ENCODE measurements around the gene CARS1. TPM values are rescaled to one million over a fixed set of nuclear protein-coding genes. Genes with fewer than 3 reads are reported as not detected.

The CARS1 gene
- total and polyA plus RNA-seq, 10 of the 15 experiments (the other 5 are each of a cell fraction or from before 2014, with no cell fraction given), result 7.8 to 60.6 (median 45.7) TPM

GRCh38 chr11:3046641-3047040 is 10.6 kb downstream of the CARS1 start:
- RAD21 ChIA-PET (ENCODE audit: unreplicated experiment), result interaction anchor here (0.7 kb wide), 1 partner anchor 872 kb away, joined by 4 read pairs; no protein-coding TSS in a partner anchor
- Histone ChIP-seq H2AFZ (ENCODE audit: control insufficient read depth, low read depth, low read length) (no peak overlapping the region), H3K27ac (ENCODE audit: control insufficient read depth, insufficient read depth) (no peak overlapping the region), H3K9me3 (replicated peaks; ENCODE audit: control insufficient read depth, insufficient read depth, low read length) (no peaks in the 10 kb centered on the region), H3K4me3 (no peak overlapping the region), H3K9ac (ENCODE audit: control insufficient read depth, insufficient read depth, low read length) (no peak overlapping the region), H4K20me1 (ENCODE audit: control insufficient read depth, insufficient read depth) (peaks cover 3% of the 10 kb centered on the region; the same call in 1 of the 2 replicates), H3K4me2 (ENCODE audit: control insufficient read depth, insufficient read depth) (no peak overlapping the region), H3K4me1 (ENCODE audit: control insufficient read depth, insufficient read depth, low read length) (peaks cover 25% of the 10 kb centered on the region), H3K79me2 (ENCODE audit: control insufficient read depth, insufficient read depth, low read length) (peaks cover 44% of the 10 kb centered on the region), H3K27me3 (replicated peaks in 1 of 2; ENCODE audit: control insufficient read depth in 2 of 2, insufficient read depth in 2 of 2, low read length in 1 of 2) (no peaks in the 10 kb centered on the region), H3K36me3 (ENCODE audit: control insufficient read depth in 2 of 2, insufficient read depth in 2 of 2, low read length in 1 of 2) (peaks cover 5 to 21% of the 10 kb centered on the region in 2 experiments; a peak in 3 of 4 replicates)
- no TSS peak for BruUV-seq (replicated peaks)
- ATAC-seq (no peak), FAIRE-seq (no peak), DNase-seq (ENCODE audit: low read depth, low spot score) (no peak)
- intact Hi-C loops (cut with micrococcal nuclease; ENCODE audit: unreplicated experiment), result no loop called here
- CTCF ChIA-PET, result interaction anchor here (0.9 to 8.2 kb wide), 3 partner anchors 9 to 45 kb away, joined by 4 to 77 read pairs (median 10); partner anchors contain the start of gene CARS1
- SMC1A ChIA-PET (ENCODE audit: uncharacterized antibody, unreplicated experiment), result no interaction called here
- TF ChIP-seq, protein P1, sequence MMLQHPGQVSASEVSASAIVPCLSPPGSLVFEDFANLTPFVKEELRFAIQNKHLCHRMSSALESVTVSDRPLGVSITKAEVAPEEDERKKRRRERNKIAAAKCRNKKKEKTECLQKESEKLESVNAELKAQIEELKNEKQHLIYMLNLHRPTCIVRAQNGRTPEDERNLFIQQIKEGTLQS (IDR thresholded peaks at IDR 0.05; ENCODE audit: borderline replicate concordance, extremely low read depth, low read depth, low read length), result no peak
- TF ChIP-seq KLF5 (IDR thresholded peaks at IDR 0.05; ENCODE audit: partially characterized antibody) (no peak), ASH2L (IDR thresholded peaks at IDR 0.05; ENCODE audit: borderline replicate concordance, low read depth) (no peak), STAT3 (IDR thresholded peaks at IDR 0.05; ENCODE audit: low read depth, low read length) (no peak), SKIL (IDR thresholded peaks at IDR 0.05; ENCODE audit: low read depth, poor library complexity, severe bottlenecking) (no peak), NFYB (IDR thresholded peaks at IDR 0.05; ENCODE audit: insufficient read depth, low read depth, low read length) (no peak), ZSCAN29 (IDR thresholded peaks at IDR 0.05) (no peak), NR2C1 (IDR thresholded peaks at IDR 0.05) (no peak), ZNF24 (IDR thresholded peaks at IDR 0.05) (no peak), RB1 (IDR thresholded peaks at IDR 0.05; ENCODE audit: borderline replicate concordance) (no peak), BACH1 (IDR thresholded peaks at IDR 0.05; ENCODE audit: borderline replicate concordance) (no peak), RBBP5 (conservative IDR thresholded peaks at IDR 0.05) (no peak)
- TF ChIP-seq, protein P2, sequence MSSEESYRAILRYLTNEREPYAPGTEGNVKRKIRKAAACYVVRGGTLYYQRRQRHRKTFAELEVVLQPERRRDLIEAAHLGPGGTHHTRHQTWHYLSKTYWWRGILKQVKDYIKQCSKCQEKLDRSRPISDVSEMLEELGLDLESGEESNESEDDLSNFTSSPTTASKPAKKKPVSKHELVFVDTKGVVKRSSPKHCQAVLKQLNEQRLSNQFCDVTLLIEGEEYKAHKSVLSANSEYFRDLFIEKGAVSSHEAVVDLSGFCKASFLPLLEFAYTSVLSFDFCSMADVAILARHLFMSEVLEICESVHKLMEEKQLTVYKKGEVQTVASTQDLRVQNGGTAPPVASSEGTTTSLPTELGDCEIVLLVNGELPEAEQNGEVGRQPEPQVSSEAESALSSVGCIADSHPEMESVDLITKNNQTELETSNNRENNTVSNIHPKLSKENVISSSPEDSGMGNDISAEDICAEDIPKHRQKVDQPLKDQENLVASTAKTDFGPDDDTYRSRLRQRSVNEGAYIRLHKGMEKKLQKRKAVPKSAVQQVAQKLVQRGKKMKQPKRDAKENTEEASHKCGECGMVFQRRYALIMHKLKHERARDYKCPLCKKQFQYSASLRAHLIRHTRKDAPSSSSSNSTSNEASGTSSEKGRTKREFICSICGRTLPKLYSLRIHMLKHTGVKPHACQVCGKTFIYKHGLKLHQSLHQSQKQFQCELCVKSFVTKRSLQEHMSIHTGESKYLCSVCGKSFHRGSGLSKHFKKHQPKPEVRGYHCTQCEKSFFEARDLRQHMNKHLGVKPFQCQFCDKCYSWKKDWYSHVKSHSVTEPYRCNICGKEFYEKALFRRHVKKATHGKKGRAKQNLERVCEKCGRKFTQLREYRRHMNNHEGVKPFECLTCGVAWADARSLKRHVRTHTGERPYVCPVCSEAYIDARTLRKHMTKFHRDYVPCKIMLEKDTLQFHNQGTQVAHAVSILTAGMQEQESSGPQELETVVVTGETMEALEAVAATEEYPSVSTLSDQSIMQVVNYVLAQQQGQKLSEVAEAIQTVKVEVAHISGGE (CRISPR knock-in tag; IDR thresholded peaks at IDR 0.05), result no peak
- TF ChIP-seq, protein P3, sequence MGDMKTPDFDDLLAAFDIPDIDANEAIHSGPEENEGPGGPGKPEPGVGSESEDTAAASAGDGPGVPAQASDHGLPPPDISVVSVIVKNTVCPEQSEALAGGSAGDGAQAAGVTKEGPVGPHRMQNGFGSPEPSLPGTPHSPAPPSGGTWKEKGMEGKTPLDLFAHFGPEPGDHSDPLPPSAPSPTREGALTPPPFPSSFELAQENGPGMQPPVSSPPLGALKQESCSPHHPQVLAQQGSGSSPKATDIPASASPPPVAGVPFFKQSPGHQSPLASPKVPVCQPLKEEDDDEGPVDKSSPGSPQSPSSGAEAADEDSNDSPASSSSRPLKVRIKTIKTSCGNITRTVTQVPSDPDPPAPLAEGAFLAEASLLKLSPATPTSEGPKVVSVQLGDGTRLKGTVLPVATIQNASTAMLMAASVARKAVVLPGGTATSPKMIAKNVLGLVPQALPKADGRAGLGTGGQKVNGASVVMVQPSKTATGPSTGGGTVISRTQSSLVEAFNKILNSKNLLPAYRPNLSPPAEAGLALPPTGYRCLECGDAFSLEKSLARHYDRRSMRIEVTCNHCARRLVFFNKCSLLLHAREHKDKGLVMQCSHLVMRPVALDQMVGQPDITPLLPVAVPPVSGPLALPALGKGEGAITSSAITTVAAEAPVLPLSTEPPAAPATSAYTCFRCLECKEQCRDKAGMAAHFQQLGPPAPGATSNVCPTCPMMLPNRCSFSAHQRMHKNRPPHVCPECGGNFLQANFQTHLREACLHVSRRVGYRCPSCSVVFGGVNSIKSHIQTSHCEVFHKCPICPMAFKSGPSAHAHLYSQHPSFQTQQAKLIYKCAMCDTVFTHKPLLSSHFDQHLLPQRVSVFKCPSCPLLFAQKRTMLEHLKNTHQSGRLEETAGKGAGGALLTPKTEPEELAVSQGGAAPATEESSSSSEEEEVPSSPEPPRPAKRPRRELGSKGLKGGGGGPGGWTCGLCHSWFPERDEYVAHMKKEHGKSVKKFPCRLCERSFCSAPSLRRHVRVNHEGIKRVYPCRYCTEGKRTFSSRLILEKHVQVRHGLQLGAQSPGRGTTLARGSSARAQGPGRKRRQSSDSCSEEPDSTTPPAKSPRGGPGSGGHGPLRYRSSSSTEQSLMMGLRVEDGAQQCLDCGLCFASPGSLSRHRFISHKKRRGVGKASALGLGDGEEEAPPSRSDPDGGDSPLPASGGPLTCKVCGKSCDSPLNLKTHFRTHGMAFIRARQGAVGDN (IDR thresholded peaks at IDR 0.05), result no peak
- POLR2A ChIA-PET, result no interaction called here
- WGBS (ENCODE audit: insufficient coverage, insufficient replicate concordance, low lambda C conversion rate, missing lambda C conversion rate), result 89% methylated on average over 8 of the region's 8 CpGs
- in situ Hi-C loops (cut with MboI), result no loop called here

All from GM12878 (cell line).